Right kidney (tissue), 1 donor: ENCODE results near the gene RSRP1.
"Not testable (repeated sequence)": the region's sequence is repeated elsewhere in the genome, so short reads cannot be mapped to it uniquely, and the experiment has no call there.

Experiments
- DNase-seq: peaks from one replicate; pipeline ENCODE4 v3.0.0-alpha.2; 2016

The RSRP1 gene

DNA sequence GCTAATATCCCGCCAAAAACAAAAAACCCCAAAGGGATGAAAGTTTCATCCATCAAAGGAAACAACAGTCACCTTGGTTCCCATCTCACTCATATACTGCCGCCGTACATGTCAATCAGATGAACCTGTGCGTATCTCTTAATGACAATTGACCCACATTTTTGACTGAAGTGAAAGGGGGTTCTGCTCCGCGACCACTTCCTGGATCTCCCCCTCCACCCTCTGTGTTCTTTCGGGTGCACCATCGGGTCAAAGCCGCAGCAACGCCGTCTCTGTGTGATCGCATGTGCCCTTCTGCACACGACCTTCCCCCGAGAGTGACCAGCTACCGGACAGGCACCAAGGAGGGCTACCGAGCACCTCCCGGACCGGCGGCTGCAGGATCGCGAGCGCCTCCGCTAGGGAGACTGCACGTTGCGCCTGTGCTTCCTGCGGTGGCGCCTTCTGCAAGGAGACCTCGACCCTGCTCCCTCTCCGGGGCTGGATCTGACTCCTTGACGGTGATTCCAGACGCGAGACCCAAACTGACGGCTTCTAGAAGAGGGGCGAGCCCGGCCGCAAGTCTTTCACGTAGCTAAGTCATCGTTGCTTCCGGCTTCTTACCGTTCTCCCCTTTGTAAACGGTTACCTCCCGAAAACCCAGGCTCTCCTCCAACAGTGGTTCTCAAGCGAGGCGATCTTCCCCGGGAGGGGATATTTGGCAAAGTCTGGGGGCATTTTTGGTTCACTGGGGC is 19.5 kb upstream of the RSRP1 start:
- DNase-seq = not testable (repeated sequence)

- DNase-seq = not testable (repeated sequence)
Observed at GRCh38 chr1:25260336-25260735, 13.1 kb upstream of the RSRP1 start.

- not testable (repeated sequence) for DNase-seq
Observed at GRCh38 chr1:25259813-25260212, 12.6 kb upstream of the RSRP1 start.

DNA sequence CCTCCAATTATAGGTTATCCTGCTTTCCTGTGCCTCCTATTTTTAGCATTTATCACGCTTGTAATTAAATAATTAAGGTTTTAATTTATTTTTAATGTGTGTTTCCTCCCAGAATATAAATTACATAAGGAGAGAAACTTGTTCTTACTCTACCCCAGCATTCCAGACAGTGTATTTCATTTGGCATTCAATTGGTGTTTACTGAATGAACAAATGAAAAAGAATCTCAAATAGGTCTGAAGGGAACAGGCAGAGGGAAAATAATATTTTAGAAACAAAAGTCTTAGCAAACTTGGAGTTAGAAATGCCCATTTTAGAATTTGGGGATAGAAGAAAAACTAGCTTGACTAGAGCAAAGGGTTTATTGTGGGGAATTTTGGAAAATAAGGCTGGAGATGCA is 9.9 kb upstream of the RSRP1 start:
- DNase-seq = no peak

DNA sequence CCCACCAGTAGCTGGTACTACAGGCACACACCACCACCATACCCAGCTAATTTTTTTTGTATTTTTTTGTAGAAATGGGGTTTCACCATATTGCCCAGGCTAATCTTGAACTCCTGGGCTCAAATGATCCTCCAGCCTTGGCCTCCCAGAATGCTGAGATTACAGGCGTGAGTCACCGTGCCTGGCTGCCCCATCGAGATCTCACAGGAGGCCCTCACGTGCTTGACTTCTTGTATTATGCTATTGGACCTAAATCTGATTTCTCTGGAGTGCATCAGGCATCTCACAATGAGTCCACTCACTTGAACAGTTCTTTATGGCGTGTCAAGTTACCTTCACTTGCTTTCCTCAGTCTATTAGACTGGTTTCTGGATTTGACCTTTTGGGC is 9.3 kb upstream of the RSRP1 start:
- no peak for DNase-seq

DNA sequence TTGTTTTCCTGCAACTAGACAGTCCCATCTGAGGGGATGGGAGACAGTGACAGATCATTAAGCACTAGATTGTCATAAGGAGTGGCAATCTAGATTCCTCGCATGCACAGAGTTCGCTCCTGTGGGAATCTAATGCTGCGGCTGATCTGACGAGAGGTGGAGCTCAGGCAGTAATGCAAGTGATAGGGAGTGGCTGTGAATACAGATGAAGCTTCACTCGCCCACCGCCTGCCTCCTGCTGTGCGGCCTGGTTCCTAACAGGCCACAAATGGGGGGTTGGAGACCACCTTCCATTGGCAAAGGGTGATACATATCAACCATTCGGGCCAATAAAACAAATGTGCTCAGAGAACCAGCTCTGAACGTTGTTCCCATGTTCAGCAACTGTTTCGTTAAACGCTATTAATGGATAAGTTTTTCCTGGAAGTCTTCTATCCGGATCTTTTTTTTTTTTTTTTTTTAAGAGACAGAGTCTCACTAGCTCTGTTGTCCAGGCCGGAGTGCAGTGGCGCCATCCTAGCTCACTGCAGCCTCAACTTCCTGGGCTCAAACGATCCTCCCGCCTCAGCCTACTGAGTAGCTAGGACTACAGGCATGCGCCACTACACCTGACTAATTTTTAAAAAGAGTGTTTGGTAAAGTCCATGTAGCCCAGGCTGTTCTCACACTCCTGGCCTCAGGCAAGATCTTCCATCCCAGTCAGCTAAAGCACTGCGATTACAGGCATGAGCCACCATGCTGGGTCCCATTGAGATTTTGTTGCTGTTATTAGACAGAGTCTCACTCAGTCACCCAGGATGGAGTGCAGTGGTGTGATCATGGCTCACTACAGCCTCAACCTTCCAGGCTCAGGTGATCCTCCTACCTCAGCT is 8.7 kb upstream of the RSRP1 start:
- DNase-seq = no peak

DNA sequence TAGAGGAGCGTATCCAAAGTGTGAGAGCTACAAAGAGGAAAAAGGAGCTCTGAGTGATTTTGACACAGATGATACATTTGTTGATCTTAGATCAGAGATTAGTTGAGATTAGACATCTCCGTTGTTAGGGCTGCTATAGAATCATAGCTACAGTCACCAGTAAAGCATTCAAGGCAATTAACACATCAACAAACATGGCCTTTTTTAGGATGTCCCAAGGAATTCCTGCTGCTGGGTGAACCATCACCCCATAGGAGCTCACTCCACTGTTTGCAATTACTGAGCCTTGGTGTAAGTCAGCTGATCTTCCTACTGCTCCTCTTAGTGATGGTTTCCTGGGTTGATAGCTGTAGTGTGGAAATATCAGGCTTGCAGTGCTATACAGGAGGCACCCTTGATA is 6.7 kb upstream of the RSRP1 start:
- DNase-seq = no peak

DNA sequence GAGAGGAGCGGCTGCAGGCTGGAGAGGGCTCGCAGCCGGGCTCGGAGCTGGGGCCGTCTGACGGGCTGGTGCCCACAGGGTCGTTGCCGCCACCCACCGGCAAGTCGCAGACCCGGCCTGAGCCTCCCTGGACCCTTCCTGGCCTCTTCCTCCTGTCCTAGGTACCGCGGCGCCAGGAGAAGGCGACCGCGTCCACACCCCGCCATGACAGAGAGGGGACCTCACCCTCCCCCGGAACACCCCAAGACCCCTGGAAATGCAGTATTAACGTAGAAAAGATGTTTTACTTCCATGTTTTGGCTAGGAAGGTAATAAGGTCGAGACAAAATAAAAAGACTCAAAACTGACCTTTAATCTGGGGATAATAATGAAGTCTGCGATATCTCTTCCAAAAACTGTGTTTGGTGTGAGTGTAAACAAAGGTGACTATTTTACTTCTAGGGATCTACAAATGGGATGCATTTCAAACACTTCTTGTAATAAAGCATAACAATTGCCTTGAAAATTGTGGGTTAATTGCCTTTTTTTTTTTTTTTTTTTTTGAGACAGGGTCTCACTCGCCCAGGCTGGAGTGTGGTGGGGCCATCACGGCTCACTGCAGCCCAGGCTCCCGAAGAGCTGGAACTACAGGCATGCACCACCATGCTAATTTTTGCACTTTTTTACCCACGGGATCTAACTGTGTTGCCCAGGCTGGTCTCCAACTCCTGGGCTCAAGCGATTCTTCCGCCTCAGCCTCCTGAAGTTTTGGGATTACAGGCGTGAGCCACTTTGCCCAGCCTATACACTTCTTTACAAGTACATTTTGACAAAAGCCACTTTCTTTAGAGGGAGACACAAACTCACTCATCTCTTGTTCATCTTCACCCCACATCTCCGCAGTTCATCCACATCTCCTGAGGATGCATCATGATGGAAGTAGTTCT is 838 bp upstream of the RSRP1 start:
- no peak for DNase-seq

- DNase-seq = no peak
Observed at GRCh38 chr1:25246600-25247023, 642 bp downstream of the RSRP1 start.

GRCh38 chr1:25245809-25246599 is 1.2 kb downstream of the RSRP1 start:
- DNase-seq = no peak

DNA sequence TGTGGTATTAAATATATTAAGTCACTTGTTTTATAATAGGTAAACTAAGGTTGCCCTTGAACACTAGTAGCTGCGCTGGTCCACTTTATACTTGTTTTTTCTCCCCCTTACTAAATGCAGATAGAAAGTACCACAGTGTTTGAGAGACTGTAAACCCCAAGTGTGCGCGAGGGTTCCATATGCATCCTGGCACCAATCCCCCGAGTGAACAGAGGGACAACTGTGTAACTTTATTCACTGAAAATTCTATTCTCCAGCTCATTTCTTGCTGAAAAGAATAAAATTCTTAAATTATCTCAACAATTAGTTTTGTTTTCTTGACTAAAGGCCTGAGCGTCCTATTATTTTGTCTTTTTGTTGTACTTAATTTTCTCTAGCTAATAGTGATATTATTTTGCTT is 1.9 kb downstream of the RSRP1 start:
- DNase-seq = no peak

- DNase-seq = no peak
Observed at GRCh38 chr1:25243907-25244306, 3.3 kb downstream of the RSRP1 start.

GRCh38 chr1:25239681-25240541 is 7.3 kb downstream of the RSRP1 start:
- DNase-seq = peak; percentile 94

DNA sequence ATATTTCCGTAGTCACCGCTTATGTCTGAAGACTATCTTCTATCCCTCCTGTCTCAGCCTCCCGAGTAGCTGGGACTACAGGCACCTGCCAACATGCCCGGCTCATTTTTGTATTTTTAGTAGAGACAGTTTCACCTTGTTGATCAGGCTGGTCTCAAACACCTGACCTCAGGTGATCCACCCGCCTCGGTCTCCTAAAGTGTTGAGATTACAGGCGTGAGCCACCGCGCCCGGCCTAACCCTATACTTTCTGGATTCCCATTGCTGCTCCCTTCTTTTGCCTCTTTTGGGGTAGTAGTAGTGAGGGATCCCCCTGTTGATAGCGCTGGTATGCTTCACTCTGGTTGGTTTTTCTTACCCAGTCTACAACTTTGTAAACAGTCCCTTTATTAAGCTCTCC is 9.2 kb downstream of the RSRP1 start:
- no peak for DNase-seq

DNA sequence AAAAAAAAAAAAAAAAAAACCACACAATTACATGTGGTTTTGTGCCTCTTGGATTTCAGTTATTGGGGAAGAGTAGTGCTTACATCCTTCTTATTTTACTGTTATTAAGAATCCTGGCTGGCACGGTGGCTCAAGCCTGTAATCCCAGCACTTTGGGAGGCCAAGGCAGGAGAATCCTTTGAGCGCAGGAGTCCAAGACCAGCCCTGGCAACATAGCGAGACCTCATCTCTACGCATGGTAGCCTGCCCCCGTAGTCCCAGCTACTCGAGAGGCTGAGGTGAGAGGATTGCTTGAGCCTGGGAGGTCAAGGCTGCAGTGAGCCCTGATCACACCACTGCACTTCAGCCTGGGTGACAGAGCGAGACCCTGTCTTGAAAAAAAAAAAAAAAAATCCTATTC is 11.0 kb downstream of the RSRP1 start:
- DNase-seq = not testable (repeated sequence)

GRCh38 chr1:25235411-25235810 is 11.8 kb downstream of the RSRP1 start:
- DNase-seq = not testable (repeated sequence)

DNA sequence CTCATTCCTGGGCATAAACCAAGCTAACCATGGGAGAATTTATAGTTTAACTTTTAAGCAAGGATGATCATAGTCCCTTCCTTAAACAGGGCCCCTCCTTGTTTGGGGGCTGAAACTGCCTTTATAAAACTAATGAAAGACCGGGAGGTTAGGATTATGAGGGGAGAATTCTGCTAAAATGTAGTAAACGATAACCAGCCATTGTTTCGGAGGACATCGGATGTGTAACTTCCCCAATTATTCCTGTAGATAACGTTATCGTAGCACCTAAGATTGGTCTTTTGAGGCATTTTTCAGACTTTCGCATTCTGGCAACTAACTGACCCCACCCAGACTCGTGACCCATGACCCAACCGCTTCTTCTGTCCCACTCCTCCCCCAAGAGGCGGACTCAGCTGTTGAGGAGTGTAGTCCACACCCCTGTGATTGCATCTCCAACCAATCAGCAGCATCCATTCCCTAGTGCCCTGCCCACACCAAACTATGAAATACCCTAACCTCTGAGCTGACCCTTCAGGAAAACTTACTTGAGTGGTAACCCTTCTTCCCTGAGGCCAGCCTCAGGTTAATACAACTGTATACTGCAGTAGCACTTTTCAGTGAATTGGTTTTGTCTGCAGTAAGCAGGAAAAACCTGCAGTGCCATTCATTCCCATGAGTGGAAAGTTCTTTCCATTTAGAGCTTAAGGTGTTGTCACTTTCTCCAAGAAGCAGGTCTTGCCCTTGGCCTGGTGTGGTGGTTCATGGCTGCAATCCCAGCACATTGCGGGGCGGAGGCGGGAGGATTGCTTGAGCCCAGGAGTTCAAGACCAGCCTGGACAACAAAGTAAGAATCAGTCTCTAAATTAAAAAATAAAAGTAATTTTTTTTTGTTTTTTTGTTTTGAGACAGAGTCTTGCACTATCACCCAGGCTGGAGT is 14.1 kb downstream of the RSRP1 start:
- peak; percentile 40 for DNase-seq

- peak; percentile 87 for DNase-seq
Observed at GRCh38 chr1:25232027-25232865, 15.0 kb downstream of the RSRP1 start, which contains the start of gene SYF2. SYF2 (minus strand) TSS chr1:25232502; CDS start chr1:25232467, 35 bp downstream.
